ENCODE measurements around the gene CCDC80.

DNA sequence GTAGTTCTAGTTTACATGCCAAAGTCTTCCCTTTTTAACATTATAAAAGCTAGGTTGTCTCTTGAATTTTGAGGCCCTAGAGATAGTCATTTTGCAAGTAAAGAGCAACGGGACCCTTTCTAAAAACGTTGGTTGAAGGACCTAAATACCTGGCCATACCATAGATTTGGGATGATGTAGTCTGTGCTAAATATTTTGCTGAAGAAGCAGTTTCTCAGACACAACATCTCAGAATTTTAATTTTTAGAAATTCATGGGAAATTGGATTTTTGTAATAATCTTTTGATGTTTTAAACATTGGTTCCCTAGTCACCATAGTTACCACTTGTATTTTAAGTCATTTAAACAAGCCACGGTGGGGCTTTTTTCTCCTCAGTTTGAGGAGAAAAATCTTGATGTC, 57.8 kb downstream of the CCDC80 start:
- TF ChIP-seq RAD21 (IDR thresholded peaks at IDR 0.05; ENCODE audit: low read length) (no peak), MAZ (IDR thresholded peaks at IDR 0.05; ENCODE audit: borderline replicate concordance, low read depth, low read length) (no peak), BHLHE40 (IDR thresholded peaks at IDR 0.05; ENCODE audit: low read depth, low read length) (no peak), RCOR1 (IDR thresholded peaks at IDR 0.05; ENCODE audit: insufficient replicate concordance, low read length) (no peak), POLR2A (IDR thresholded peaks at IDR 0.05; ENCODE audit: low read depth, low read length) (no peak), CEBPB (IDR thresholded peaks at IDR 0.05; ENCODE audit: low read depth, low read length) (no peak), FOS (IDR thresholded peaks at IDR 0.05; ENCODE audit: low read depth, low read length) (no peak), RFX5 (IDR thresholded peaks at IDR 0.05; ENCODE audit: low read depth, low read length) (no peak), MXI1 (IDR thresholded peaks at IDR 0.05; ENCODE audit: borderline replicate concordance, low read depth, low read length) (no peak), SMC3 (IDR thresholded peaks at IDR 0.05; ENCODE audit: low read depth, low read length) (no peak), ELK1 (IDR thresholded peaks at IDR 0.05; ENCODE audit: borderline replicate concordance, low read depth, low read length) (no peak)
- TF ChIP-seq, protein P1, sequence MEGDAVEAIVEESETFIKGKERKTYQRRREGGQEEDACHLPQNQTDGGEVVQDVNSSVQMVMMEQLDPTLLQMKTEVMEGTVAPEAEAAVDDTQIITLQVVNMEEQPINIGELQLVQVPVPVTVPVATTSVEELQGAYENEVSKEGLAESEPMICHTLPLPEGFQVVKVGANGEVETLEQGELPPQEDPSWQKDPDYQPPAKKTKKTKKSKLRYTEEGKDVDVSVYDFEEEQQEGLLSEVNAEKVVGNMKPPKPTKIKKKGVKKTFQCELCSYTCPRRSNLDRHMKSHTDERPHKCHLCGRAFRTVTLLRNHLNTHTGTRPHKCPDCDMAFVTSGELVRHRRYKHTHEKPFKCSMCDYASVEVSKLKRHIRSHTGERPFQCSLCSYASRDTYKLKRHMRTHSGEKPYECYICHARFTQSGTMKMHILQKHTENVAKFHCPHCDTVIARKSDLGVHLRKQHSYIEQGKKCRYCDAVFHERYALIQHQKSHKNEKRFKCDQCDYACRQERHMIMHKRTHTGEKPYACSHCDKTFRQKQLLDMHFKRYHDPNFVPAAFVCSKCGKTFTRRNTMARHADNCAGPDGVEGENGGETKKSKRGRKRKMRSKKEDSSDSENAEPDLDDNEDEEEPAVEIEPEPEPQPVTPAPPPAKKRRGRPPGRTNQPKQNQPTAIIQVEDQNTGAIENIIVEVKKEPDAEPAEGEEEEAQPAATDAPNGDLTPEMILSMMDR (conservative IDR thresholded peaks at IDR 0.05; ENCODE audit: low read depth, low read length): no peak
- TF ChIP-seq, protein P2, sequence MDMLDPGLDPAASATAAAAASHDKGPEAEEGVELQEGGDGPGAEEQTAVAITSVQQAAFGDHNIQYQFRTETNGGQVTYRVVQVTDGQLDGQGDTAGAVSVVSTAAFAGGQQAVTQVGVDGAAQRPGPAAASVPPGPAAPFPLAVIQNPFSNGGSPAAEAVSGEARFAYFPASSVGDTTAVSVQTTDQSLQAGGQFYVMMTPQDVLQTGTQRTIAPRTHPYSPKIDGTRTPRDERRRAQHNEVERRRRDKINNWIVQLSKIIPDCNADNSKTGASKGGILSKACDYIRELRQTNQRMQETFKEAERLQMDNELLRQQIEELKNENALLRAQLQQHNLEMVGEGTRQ (IDR thresholded peaks at IDR 0.05; ENCODE audit: low read depth, low read length): no peak

Measured in IMR-90 (cell line).